NCI-H2171 treated with DMSO at 0.1 percent for 48 hours (cell line): Measurements from ENCODE around the gene ATF7IP.
"Not testable (repeated sequence)": the region's sequence is repeated elsewhere in the genome, so short reads cannot be mapped to it uniquely, and the experiment has no call there.

ENCODE experiments used
- DNase-seq: peaks from one replicate; lab custom pipeline; 2025; lab: John Stamatoyannopoulos, UW

Gene ATF7IP

GRCh38 chr12:14365294-14366208 is at the start of gene ATF7IP:
Gene ATF7IP, plus strand, starts transcription at chr12:14365682. Its CDS starts 58,234 bp downstream, at chr12:14423916.
- peak; percentile 91 for DNase-seq

GRCh38 chr12:14317362-14318146 is 47.9 kb upstream of the ATF7IP start:
- no peak for DNase-seq

DNA sequence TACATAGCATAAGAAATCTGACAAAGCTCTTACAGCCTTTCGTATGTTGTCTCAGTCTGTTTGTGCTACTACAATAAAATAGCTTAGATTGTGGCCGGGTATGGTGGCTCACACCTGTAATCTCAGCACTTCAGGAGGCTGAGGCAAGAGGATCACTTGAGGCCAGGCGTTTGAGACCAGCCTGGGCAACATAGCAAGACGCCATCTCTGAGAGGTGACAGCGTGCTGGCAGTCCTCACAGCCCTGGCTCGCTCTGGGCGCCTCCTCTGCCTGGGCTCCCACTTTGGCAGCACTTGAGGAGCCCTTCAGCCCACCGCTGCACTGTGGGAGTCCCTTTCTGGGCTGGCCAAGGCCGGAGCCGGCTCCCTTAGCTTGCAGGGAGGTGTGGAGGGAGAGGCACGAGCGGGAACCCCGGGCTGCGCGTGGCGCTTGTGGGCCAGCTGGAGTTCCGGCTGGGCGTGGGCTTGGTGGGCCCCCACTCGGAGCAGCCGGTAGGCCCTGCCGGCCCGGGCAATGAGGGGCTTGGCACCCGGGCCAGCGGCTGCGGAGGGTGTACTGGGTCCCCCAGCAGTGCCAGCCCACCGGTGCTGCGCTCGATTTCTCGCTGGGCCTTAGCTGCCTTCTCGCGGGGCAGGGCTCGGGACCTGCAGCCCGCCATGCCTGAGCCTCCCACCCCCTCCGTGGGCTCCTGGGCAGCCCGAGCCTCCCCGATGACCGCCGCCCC is 45.6 kb upstream of the ATF7IP start:
- not testable (repeated sequence) for DNase-seq

DNA sequence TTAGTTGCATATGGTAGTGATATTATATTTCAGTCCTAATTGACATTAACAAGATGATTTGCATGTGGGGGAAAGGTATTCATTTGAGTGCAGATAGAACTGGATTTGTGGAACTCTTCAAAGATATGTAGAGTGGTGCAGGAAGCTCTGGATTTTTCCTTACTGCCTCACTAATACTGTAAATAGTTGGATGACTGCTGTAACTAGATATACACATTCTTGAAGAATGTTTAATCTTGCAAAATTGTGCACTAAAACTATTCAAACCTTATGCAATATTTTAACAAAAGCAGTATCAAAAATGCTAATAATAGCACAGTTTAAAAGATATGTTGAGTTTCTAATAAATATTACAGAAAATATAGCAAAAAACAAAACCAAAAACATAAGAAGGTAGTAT is 43.1 kb upstream of the ATF7IP start:
- no peak for DNase-seq

DNA sequence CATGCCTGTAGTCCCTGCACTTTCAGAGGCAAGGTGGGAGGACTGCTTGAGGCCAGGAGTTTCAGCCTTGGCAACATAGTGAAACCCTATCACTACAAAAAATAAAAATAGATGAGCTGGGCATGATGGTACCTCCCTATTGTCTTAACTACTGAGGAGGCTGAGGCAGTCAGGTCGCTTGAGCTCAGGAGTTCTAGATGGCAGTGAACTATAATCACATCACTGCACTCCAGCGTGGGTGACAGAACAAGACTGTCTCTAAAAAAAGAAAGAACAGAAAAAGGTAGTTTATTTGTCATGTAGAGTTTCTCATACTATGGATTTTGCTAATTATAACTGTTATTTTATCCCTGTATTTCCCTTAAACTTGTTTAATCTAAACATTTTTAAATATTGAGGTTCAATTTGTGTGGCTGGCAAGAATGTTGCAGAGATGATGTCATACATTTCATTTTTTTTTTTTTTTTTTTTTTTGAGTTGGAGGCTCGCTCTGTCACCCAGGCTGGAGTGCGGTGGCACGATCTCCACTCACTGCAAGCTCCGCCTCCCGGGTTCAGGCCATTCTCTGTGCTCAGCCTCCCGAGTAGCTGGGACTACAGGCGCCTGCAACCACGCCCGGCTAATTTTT is 39.7 kb upstream of the ATF7IP start:
- DNase-seq = no peak

DNA sequence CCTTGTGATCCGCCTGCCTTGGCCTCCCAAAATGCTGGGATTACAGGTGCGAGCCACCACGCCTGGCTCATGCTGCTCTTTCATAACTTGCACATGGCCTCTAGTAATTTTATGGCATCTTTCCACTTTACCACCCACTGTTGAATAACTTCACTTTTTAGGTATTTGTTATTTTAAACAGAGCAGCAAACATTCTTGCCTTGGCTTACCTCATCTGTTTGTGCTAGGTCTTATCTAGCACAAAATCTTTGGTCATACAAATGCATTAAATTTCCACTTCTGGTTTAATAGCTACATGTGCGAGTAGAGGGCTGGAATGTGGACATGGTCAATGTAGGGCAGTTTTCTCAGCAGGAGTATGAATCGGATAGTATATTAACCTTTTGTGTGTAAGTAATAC is 38.8 kb upstream of the ATF7IP start:
- DNase-seq = no peak

DNA sequence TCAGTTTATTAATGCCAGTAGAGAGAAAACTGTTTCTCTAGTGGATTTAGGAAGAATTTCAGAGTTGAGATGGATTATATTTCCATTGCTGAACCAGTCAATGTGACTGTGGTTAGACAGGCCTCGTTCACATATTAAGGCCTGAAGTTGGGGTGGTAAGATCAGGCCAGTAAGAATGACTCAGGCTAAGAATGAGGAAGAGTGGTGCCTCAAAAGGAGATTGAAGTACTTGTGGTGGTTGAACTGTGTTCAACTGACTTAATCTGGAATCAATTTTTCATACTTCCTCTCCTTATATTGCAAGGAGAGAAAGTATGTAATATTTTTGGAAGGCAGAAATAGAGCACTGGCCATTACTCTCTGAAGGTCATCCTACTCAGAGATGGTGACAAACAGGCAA is 37.8 kb upstream of the ATF7IP start:
- DNase-seq = no peak

- DNase-seq = no peak
These were observed 33.0 kb upstream of the ATF7IP start for GRCh38 chr12:14332482-14332881.

GRCh38 chr12:14340371-14340770 is 25.1 kb upstream of the ATF7IP start:
- no peak for DNase-seq

GRCh38 chr12:14351524-14351923 is 14.0 kb upstream of the ATF7IP start:
- not testable (repeated sequence) for DNase-seq

GRCh38 chr12:14352066-14352465 is 13.4 kb upstream of the ATF7IP start:
- DNase-seq = not testable (repeated sequence)

DNA sequence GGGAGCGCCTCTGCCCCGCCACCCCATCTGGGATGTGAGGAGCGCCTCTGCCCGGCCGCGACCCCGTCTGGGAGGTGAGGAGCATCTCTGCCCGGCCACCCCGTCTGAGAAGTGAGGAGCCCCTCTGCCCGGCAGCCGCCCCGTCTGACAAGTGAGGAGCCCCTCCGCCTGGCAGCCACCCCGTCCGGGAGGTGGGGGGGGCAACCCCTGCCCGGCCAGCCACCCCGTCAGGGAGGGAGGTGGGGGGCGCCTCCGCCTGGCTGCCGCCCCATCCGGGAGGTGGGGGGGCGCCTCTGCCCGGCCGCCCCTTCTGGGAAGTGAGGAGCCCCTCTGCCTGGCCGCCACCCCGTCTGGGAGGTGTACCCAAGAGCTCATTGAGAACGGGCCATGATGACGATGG is 10.8 kb upstream of the ATF7IP start:
- DNase-seq = not testable (repeated sequence)

DNA sequence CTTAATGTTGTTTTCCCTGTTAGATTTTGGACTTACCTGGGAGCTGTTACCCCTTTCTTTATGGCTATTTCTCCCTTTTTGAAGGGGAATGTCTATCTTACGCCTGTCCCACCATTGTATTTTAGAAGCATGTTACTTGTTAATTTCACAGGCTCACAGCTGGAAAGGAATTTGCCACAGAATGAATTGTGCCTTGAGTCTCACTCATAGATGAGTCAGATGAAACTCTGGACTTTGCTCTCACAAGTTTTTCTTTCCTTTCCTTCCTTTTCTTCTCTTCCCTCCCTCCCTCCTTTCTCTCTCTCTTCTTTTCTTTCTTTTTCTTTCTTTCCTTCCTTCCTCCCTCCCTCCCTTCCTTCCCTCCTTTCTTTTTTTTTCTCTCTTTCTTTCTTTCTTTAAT is 9.3 kb upstream of the ATF7IP start:
- no peak for DNase-seq

- no peak for DNase-seq
These were observed 8.0 kb upstream of the ATF7IP start for GRCh38 chr12:14357486-14357885.

GRCh38 chr12:14362352-14362751 is 3.1 kb upstream of the ATF7IP start:
- no peak for DNase-seq

- no peak for DNase-seq
These were observed 755 bp upstream of the ATF7IP start for GRCh38 chr12:14364583-14365271.

GRCh38 chr12:14366209-14367039 is 942 bp downstream of the ATF7IP start:
- DNase-seq = no peak

DNA sequence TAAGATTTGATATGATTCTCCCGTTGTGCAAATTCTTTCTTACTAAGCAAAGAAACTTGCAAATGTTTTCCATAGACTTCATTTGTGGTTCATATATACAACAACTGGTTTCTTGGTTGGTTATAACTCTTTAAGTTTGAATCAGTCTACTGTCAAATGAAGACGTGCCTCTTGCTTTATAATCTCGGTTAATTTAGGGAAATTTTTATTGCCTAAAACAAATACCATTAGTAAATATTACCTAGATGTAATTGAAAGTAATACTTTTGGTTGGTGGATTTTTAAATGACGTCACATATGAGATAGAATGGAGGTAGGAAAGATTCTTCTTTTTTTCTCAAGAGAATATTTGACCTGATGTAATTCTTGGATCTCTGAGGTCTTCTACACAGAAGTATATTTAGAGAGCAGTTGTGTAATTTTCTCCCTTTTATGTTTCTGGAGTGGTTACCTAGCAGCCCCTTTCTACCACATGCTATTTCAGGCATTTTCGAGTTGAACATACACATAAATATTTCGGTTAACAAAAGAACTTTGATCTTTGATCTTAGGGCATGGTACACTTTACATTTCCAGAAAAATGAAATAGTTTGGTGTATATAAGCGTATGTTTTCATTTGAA is 1.7 kb downstream of the ATF7IP start:
- no peak for DNase-seq

DNA sequence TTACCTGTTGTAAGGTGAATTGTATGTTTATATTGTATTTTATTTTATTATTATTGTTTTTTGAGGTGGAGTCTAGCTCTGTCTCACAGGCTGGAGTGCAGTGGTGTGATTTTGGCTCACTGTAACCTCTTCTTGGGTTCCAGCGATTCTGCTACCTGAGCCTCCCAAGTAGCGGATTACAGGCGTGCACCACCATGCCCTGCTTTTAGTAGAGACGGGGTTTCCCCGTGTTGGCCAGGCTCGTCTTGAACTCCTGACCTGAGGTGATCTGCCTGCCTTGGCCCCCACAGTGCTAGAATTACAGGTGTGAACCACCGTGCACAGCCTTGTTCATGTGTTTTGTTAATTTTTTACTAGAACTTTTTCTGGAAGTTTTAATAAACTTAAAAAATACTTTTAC is 3.8 kb downstream of the ATF7IP start:
- no peak for DNase-seq

DNA sequence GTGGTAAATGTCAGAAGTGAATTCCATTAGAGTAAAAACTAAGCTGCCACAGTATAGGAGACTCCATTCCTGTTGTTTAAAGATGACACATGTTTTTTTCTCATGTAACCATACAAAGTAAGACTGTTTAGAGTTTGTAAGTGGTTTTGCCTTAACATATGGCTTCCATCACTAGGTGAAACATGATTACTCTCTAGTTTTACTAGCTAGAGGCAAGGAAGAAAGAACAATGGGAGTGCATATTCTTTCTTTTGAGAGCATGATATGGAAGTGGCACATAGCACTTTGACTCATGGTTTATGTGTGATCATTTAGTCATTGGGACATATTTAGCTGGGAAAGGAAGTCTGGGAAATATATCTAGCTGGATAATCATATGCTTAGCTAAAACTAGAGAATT is 7.7 kb downstream of the ATF7IP start:
- DNase-seq = peak; percentile 44
